ENCODE measurements around the gene GNPTG. TPM values are rescaled to one million over a fixed set of nuclear protein-coding genes. Genes with fewer than 3 reads are reported as not detected.

Gene GNPTG
- total RNA-seq (38.9 TPM), polyA plus RNA-seq (ENCODE audit: insufficient read depth in 1 of 8, insufficient read length in 8 of 8, low replicate concordance in 1 of 8) (10 to 100 TPM; 37.6 to 46.8 (median 40.5) TPM)
- long read RNA-seq, donor 1, transcript GNPTG-201 (11 exons, 1,983 nt), result major isoform, 9 of 11 reads
- long read RNA-seq, donor 1, partial matches to known transcripts, result 0 of 11 reads
- long read RNA-seq, donor 1, other reads (novel, unspliced or antisense), result 0 of 11 reads
- long read RNA-seq, donor 2, partial matches to known transcripts, result 0 of 4 reads
- long read RNA-seq, donor 2, other reads (novel, unspliced or antisense), result 0 of 4 reads
- long read RNA-seq, donor 3, transcript GNPTG-201 (11 exons, 1,983 nt), result major isoform, 23 of 24 reads
- long read RNA-seq, donor 3, partial matches to known transcripts, result 0 of 24 reads
- long read RNA-seq, donor 3, other reads (novel, unspliced or antisense), result 0 of 24 reads
- long read RNA-seq, donor 4, transcript GNPTG-201 (11 exons, 1,983 nt), result major isoform, 15 of 17 reads
- long read RNA-seq, donor 4, partial matches to known transcripts, result 0 of 17 reads
- long read RNA-seq, donor 4, other reads (novel, unspliced or antisense), result 0 of 17 reads
- long read RNA-seq, donor 5, transcript GNPTG-201 (11 exons, 1,983 nt), result major isoform, 43 of 60 reads
- long read RNA-seq, donor 5, partial matches to known transcripts, result 15 of 60 reads
- long read RNA-seq, donor 5, other reads (novel, unspliced or antisense), result 0 of 60 reads
- long read RNA-seq, donor 6, transcript GNPTG-201 (11 exons, 1,983 nt), result major isoform, 20 of 47 reads
- long read RNA-seq, donor 6, partial matches to known transcripts, result 26 of 47 reads
- long read RNA-seq, donor 6, other reads (novel, unspliced or antisense), result 0 of 47 reads
- long read RNA-seq, donor 7, transcript GNPTG-201 (11 exons, 1,983 nt), result major isoform, 22 of 33 reads
- long read RNA-seq, donor 7, partial matches to known transcripts, result 10 of 33 reads
- long read RNA-seq, donor 7, other reads (novel, unspliced or antisense), result 0 of 33 reads
- long read RNA-seq, donor 8, transcript GNPTG-201 (11 exons, 1,983 nt), result major isoform, 7 of 25 reads
- long read RNA-seq, donor 8, partial matches to known transcripts, result 17 of 25 reads
- long read RNA-seq, donor 8, other reads (novel, unspliced or antisense), result 0 of 25 reads
- long read RNA-seq, donor 9, transcript GNPTG-201 (11 exons, 1,983 nt), result major isoform, 7 of 23 reads
- long read RNA-seq, donor 9, partial matches to known transcripts, result 16 of 23 reads
- long read RNA-seq, donor 9, other reads (novel, unspliced or antisense), result 0 of 23 reads
- long read RNA-seq, donor 10, transcript GNPTG-201 (11 exons, 1,983 nt), result major isoform, 18 of 47 reads
- long read RNA-seq, donor 10, partial matches to known transcripts, result 28 of 47 reads
- long read RNA-seq, donor 10, other reads (novel, unspliced or antisense), result 0 of 47 reads
- long read RNA-seq, donor 11, transcript GNPTG-201 (11 exons, 1,983 nt), result major isoform, 15 of 45 reads
- long read RNA-seq, donor 11, partial matches to known transcripts, result 29 of 45 reads
- long read RNA-seq, donor 11, other reads (novel, unspliced or antisense), result 0 of 45 reads

DNA sequence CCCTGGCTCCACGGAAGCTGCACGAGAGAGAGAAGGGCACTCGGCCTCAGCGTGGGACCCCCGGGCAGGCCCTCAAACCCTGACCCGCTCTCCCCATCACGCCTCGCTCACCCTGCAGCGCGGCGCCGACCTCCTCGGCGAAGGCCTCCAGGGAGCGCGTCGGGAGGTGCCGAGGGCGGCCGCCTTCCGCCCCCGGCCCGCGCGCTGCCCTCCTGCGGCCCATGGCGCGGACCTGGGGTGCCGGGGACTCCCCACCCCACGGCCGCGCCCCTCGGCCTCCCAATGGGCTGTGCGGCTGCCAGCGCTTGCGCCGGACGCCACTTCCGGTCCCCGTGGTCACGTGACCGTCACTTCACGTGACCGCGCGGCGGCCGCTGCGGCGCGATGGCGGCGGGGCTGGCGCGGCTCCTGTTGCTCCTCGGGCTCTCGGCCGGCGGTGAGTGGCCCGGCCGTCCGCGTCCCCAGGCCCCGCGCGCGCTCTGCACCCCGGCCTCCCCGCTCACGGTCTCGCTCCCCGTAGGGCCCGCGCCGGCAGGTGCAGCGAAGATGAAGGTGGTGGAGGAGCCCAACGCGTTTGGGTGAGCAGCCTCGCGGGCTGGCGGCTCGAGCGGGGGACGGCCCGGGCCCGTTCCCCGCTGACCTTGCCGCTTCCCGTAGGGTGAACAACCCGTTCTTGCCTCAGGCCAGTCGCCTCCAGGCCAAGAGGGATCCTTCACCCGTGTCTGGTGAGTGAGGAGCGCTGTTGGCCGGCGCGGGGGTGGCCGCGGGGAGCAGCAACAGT lies at the start of gene GNPTG, which contains the start of gene TSR3:
Gene GNPTG (plus strand): TSS at position 350 of the 781 bp plus-strand sequence. CDS start 35 bp downstream, at position 385.
Gene TSR3 (minus strand): TSS at position 297 of the 781 bp plus-strand sequence. CDS start 74 bp downstream, at position 223.
- under 1% methylated on average over 97 of the region's 98 CpGs for WGBS (ENCODE audit: insufficient coverage)
- H3K27me3 ChIP-seq (ENCODE audit: control insufficient read depth, insufficient read depth, low read length), result no peaks in the 10 kb centered on the region
- H3K36me3 ChIP-seq (ENCODE audit: control insufficient read depth, insufficient read depth, low read length), result peaks cover 34% of the 10 kb centered on the region
- DNase-seq, result peak; percentile 93
- peaks cover 19% of the 10 kb centered on the region for H3K4me1 ChIP-seq (ENCODE audit: control insufficient read depth, insufficient read depth, low read length)
- no peak within 1 kb of the TSS for H3K27ac ChIP-seq (ENCODE audit: low read length)
- H3K9me3 ChIP-seq (replicated peaks; ENCODE audit: control insufficient read depth, low read depth, low read length), result no peaks in the 10 kb centered on the region
- peak within 1 kb of the TSS; percentile 90 for H3K4me3 ChIP-seq (ENCODE audit: low read length)

DNA sequence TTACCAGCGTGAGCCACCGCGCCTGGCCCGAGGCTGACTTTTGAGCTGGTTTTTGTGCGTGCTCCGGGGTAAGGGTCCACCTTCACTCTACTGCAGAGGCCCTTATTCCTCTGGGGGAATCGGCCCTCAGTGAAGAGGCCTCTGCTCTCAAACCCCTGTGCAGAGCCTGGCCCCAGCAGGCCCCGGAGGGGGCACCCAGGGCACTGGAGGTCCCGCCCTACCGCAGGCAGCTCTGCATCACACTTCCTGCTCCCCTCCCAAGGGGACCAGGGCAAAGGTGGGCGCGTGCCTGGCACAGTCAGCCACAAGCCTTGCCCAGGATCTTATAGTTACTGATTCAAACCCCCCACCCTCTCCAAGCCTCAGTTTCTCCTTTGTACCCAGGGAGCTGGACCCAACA lies 45.9 kb upstream of the GNPTG start:
- H3K9me3 ChIP-seq (replicated peaks; ENCODE audit: control insufficient read depth, low read depth, low read length), result no peaks in the 10 kb centered on the region
- no peak overlapping the region for H3K27ac ChIP-seq (ENCODE audit: low read length)
- no peaks in the 10 kb centered on the region for H3K36me3 ChIP-seq (ENCODE audit: control insufficient read depth, insufficient read depth, low read length)
- H3K4me1 ChIP-seq (ENCODE audit: control insufficient read depth, insufficient read depth, low read length), result peaks cover 11% of the 10 kb centered on the region
- no peak overlapping the region for H3K4me3 ChIP-seq (ENCODE audit: low read length)
- H3K27me3 ChIP-seq (ENCODE audit: control insufficient read depth, insufficient read depth, low read length), result peaks cover 30% of the 10 kb centered on the region
- DNase-seq, result no peak
- WGBS (ENCODE audit: insufficient coverage), result 68% methylated on average over 12 of the region's 12 CpGs

DNA sequence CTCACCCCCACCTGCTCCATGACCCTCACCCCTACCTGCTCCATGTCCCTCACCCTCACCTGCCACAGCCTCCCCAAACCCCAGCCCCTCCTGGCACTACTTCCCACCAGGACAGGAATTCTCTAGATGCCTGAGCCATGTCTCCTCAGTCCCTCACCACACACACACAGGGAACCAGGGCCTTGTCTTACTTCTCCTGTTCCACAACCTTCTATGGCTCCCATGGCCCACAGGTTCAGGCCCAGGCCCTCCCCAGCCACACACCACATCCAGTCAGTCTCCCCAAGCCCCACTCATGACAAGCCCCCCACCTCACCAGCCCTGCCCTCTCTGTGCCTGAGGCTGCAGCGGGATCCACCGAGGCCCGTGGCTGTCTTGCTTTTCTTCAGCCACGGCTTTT lies 45.4 kb upstream of the GNPTG start:
- H3K4me3 ChIP-seq (ENCODE audit: low read length), result no peak overlapping the region
- no peaks in the 10 kb centered on the region for H3K9me3 ChIP-seq (replicated peaks; ENCODE audit: control insufficient read depth, low read depth, low read length)
- no peak for DNase-seq
- no peaks in the 10 kb centered on the region for H3K36me3 ChIP-seq (ENCODE audit: control insufficient read depth, insufficient read depth, low read length)
- peaks cover 13% of the 10 kb centered on the region for H3K4me1 ChIP-seq (ENCODE audit: control insufficient read depth, insufficient read depth, low read length)
- peaks cover 25% of the 10 kb centered on the region for H3K27me3 ChIP-seq (ENCODE audit: control insufficient read depth, insufficient read depth, low read length)
- 67% methylated on average over 4 of the region's 4 CpGs for WGBS (ENCODE audit: insufficient coverage)
- no peak overlapping the region for H3K27ac ChIP-seq (ENCODE audit: low read length)

DNA sequence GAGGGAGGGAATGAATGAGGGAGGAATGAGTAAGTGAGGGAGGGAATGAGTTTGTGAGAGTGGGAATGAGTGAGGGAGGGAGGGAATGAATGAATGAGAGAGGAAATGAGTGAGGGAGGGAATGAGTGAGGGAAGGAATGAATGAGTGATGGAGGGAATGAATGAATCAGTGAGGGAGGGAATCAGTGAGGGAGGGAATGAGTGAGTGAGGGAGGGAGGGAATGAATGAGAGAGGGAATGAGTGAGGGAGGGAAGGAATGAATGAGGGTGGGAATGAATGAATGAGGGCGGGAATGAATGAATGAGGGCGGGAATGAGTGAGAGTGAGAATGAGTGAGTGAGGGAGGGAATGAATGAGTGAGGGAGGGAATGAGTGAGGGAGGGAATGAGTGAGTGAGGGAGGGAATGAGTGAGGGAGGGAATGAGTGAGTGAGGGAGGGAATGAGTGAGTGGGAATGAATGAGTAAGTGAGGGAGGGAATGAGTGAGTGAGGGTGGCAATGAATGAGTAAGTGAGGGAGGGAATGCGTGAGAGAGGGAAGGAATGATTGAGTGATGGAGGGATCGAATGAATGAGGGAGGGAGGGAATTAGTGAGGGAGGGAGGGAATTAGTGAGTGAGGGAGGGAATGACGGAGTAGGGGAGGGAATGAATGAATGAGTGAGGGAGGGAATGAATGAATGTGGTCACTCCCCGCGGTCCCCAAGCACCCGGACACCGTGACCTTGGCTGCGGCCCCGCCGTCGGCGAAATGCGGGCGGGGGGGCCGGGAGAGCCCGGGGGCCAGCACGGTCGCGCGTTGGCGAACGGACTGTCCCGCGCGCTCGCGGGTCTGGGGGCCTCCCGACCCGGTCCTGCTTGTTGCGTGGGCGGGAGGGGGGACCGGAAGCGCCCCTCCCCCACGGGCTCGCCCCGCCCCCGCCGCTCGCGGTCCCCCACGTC lies 43.4 kb upstream of the GNPTG start:
- WGBS (ENCODE audit: insufficient coverage), result 6% methylated on average over 33 of the region's 43 CpGs
- peaks cover 10% of the 10 kb centered on the region for H3K36me3 ChIP-seq (ENCODE audit: control insufficient read depth, insufficient read depth, low read length)
- peaks cover 10% of the 10 kb centered on the region for H3K27me3 ChIP-seq (ENCODE audit: control insufficient read depth, insufficient read depth, low read length)
- H3K27ac ChIP-seq (ENCODE audit: low read length), result peak overlapping the region; percentile 99
- peak overlapping the region; percentile 33 for H3K4me3 ChIP-seq (ENCODE audit: low read length)
- H3K9me3 ChIP-seq (replicated peaks; ENCODE audit: control insufficient read depth, low read depth, low read length), result no peaks in the 10 kb centered on the region
- peaks cover 31% of the 10 kb centered on the region for H3K4me1 ChIP-seq (ENCODE audit: control insufficient read depth, insufficient read depth, low read length)
- DNase-seq, result no peak

DNA sequence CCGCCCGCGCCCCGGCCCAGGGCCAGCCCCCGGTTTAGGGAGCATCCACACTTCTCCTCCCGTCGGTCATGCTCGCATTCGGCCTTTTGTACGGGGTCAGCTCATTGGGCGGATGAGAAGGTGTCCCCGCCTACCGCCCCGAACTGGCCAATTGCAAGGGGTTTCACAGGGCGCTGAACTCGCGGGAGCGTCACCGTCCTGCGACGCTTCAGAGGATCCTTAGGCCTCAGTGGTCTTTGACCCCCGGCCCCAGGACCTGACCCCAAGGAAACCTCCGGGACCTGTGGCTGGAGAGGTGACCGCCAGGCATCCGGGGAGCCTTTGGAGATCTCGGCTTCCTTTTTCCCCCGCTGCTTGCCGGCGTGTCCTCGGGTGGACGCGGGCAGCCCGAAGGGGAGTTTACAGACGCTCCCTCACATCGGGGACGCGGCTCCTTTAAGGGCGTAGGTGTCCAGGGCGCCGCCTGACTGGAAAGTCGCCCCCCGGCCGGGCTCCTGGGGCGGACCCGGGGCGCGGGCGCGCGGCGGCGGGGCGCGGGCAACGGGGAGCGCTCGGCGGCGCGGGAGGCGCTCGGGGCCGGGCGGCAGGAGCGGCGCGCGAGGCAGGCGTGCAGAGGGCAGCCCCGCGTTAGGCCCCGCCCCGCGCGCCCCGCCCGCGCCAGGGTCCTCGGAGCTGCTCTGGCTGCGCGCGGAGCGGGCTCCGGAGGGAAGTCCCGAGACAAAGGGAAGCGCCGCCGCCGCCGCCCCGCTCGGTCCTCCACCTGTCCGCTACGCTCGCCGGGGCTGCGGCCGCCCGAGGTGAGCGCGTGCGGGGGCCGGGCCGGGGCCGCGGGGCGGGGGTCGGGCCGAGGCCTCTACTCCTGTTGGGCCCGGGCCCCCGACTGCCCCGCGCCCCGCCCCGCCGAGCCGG lies 42.5 kb upstream of the GNPTG start, which contains the start of gene UBE2I:
Gene UBE2I (plus strand): TSS at position 660 of the 909 bp plus-strand sequence. CDS start 4,395 bp downstream, outside the sequence.
- WGBS (ENCODE audit: insufficient coverage), result under 1% methylated on average over 115 of the region's 117 CpGs
- peaks cover 1% of the 10 kb centered on the region for H3K27me3 ChIP-seq (ENCODE audit: control insufficient read depth, insufficient read depth, low read length)
- peak within 1 kb of the TSS; percentile 99 for H3K27ac ChIP-seq (ENCODE audit: low read length)
- H3K9me3 ChIP-seq (replicated peaks; ENCODE audit: control insufficient read depth, low read depth, low read length), result no peaks in the 10 kb centered on the region
- H3K4me1 ChIP-seq (ENCODE audit: control insufficient read depth, insufficient read depth, low read length), result peaks cover 31% of the 10 kb centered on the region
- peak within 1 kb of the TSS; percentile 80 for H3K4me3 ChIP-seq (ENCODE audit: low read length)
- DNase-seq, result peak; percentile 99
- H3K36me3 ChIP-seq (ENCODE audit: control insufficient read depth, insufficient read depth, low read length), result peaks cover 19% of the 10 kb centered on the region

DNA sequence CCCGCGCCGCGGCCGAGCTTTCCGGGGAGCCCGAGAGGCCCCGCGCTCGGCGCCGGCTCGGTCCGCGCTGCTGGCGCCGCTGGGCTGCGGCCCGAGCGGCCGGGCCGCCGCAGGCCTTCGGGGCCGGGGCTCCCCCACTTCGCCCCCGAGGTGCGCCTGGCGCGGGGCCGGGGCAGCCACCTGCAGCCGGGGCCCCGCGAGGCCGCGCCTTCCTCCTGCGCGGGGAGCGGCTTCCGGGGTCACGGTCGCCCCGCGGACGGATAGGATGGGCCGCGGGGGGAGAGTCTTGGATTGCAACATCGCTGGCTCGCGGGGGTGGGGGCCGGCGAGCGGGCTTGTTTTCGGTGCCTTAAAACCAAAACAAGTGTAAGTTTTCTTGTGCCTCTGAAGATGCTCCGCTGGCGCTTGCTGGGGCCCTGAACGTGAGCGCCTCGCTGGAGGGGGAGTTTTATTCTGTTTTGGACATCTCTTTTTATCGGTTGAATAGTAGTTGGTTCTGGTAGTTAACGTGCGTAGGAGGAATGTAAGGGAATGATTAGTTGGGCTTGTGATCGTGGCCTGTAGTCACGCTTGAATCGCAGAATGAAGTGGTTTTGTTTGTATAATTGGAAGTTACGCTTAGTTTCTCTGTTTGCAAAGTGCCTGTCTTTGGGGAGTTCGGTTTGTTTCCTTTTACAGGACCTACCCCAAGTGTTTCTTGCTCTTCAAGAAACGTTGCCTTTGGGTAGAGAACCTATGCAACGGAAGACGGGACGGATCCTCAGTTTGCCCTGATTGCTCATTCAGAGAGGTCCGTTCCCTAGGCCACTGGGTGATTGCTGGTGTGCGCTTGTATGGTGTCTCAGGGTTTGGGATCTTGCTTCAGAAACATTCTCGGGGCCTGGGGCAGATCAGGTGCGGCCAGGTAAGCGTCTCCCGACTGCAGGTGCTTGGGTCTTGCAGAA lies 41.6 kb upstream of the GNPTG start:
- DNase-seq, result peak; percentile 48
- Histone ChIP-seq H3K4me3 (ENCODE audit: low read length) (peak overlapping the region; percentile 80), H3K27me3 (ENCODE audit: control insufficient read depth, insufficient read depth, low read length) (no peaks in the 10 kb centered on the region), H3K27ac (ENCODE audit: low read length) (peak overlapping the region; percentile 47), H3K4me1 (ENCODE audit: control insufficient read depth, insufficient read depth, low read length) (peaks cover 31% of the 10 kb centered on the region), H3K9me3 (replicated peaks; ENCODE audit: control insufficient read depth, low read depth, low read length) (no peaks in the 10 kb centered on the region), H3K36me3 (ENCODE audit: control insufficient read depth, insufficient read depth, low read length) (peaks cover 28% of the 10 kb centered on the region)
- under 1% methylated on average over 70 of the region's 77 CpGs for WGBS (ENCODE audit: insufficient coverage)

DNA sequence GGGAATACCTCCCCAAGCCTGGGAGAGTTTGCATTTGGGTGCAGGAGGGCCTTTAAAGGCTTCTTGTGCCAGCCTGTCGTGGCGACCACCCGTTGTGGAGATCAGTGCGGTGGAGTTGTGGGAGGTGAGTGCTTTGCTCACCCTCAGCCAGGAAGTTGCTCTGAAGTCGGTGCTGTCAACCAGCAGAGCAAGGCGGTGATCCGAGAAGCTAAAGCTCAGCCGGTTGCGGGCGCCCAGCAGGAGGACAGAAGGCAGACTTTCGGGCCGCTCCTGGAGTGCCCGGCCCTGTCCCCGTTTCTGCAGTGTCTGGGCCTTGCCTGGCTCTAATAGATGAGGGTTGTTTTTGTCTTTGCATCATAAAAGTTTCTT lies 40.9 kb upstream of the GNPTG start:
- H3K4me3 ChIP-seq (ENCODE audit: low read length), result peak overlapping the region; percentile 80
- no peaks in the 10 kb centered on the region for H3K27me3 ChIP-seq (ENCODE audit: control insufficient read depth, insufficient read depth, low read length)
- H3K36me3 ChIP-seq (ENCODE audit: control insufficient read depth, insufficient read depth, low read length), result peaks cover 35% of the 10 kb centered on the region
- H3K4me1 ChIP-seq (ENCODE audit: control insufficient read depth, insufficient read depth, low read length), result peaks cover 31% of the 10 kb centered on the region
- H3K27ac ChIP-seq (ENCODE audit: low read length), result no peak overlapping the region
- no peaks in the 10 kb centered on the region for H3K9me3 ChIP-seq (replicated peaks; ENCODE audit: control insufficient read depth, low read depth, low read length)
- DNase-seq, result no peak
- WGBS (ENCODE audit: insufficient coverage), result 4% methylated on average over 14 of the region's 14 CpGs

Data from muscle of leg (tissue), 16 donors.